Gastroesophageal sphincter (tissue), 4 donors: Measurements from ENCODE around the gene MYCBP2. TPM values are rescaled to one million over a fixed set of nuclear protein-coding genes. Genes with fewer than 3 reads are reported as not detected.

Source experiments
- ATAC-seq: fragments of 150-250 bp; one replicate; pipeline ENCODE4 v1.9.1; 2016; ENCODE audit warnings: mild to moderate bottlenecking, moderate library complexity
- H3K27ac ChIP-seq, 4 donors: fragments of 200-600 bp; sonication (generic) in 3 of 4; 1 replicate in 3 of 4; 2 replicates in 1 of 4; pipeline ENCODE4 v1.5.1; 2016 to 2019
- H3K27me3 ChIP-seq: fragments of 200-600 bp; sonication (generic); one replicate; pipeline ENCODE4 v1.5.1; 2019
- H3K36me3 ChIP-seq, 2 donors: fragments of 200-600 bp; sonication (generic); one replicate each; pipeline ENCODE4 v1.5.1; 2019; ENCODE audit warnings: control low read depth in 1 of 2
- H3K4me1 ChIP-seq, 3 donors: fragments of 200-600 bp; sonication (generic); 1 replicate in 2 of 3; 2 replicates in 1 of 3; pipeline ENCODE4 v1.5.1; 2016 to 2019; ENCODE audit warnings: control low read depth in 2 of 3
- H3K4me3 ChIP-seq, 2 donors: fragments of 200-600 bp; sonication (generic); one replicate each; pipeline ENCODE4 v1.5.1; 2019; ENCODE audit warnings: mild to moderate bottlenecking in 1 of 2, moderate library complexity in 1 of 2
- H3K9me3 ChIP-seq, 3 donors: fragments of 200-600 bp; sonication (generic); one replicate each; pipeline ENCODE4 v1.5.1; 2017 to 2019; ENCODE audit warnings: control low read depth in 2 of 3
- CTCF ChIP-seq, 4 experiments: fragments of 200-600 bp in 2 of 4; fragments of 450-650 bp in 2 of 4; sonication (generic) in 1 of 4; IDR thresholded peaks; one replicate each; pipeline ENCODE4 v1.5.1; 2017 to 2019; ENCODE audit warnings: antibody characterized with exemption in 4 of 4, mild to moderate bottlenecking in 2 of 4, moderate library complexity in 2 of 4
- EP300 ChIP-seq: sonication (generic); formaldehyde crosslinking; IDR thresholded peaks from one replicate; pipeline ENCODE4 v1.6.1; 2017; ENCODE audit warnings: antibody characterized with exemption, mild to moderate bottlenecking
- POLR2A ChIP-seq, 2 donors: fragments of 450-650 bp; IDR thresholded peaks; one replicate each; pipeline ENCODE4 v1.6.1; 2017; ENCODE audit warnings: antibody characterized with exemption in 2 of 2, mild to moderate bottlenecking in 2 of 2, moderate library complexity in 1 of 2
- POLR2AphosphoS5 ChIP-seq: sonication (generic); formaldehyde crosslinking; IDR thresholded peaks from one replicate; pipeline ENCODE4 v1.6.1; 2017; ENCODE audit warnings: antibody characterized with exemption
- WGBS, 2 donors: methylation state at CpG; one replicate each; pipeline ENCODE4 v1.1.5; 2018; ENCODE audit warnings: low coverage in 1 of 2; 5-methylcytosine and 5-hydroxymethylcytosine counted together
- total RNA-seq, 4 donors: library from RNA; depleted of rRNA; stranded (reverse); fragments of >200 nt; gene quantifications; one replicate each; pipeline ENCODE4 v1.1.0, GENCODE V29; 2016

Gene MYCBP2
- total RNA-seq, 4 donors from 2014 or later, result 116 to 148 (median 119) TPM

GRCh38 chr13:77065461-77066147 lies 261.3 kb downstream of the MYCBP2 start:
- Histone ChIP-seq H3K4me1 (no peaks in the 10 kb centered on the region), H3K27ac (no peak overlapping the region), H3K27me3 (no peaks in the 10 kb centered on the region), H3K36me3 (peaks cover 4 to 97% of the 10 kb centered on the region in 2 donors), H3K4me3 (no peak overlapping the region), H3K9me3 (no peaks in the 10 kb centered on the region)
- 60 to 78% methylated on average over 5 of the region's 5 CpGs for WGBS, 2 donors
- no peak for ATAC-seq
- TF ChIP-seq POLR2AphosphoS5 (no peak), POLR2A (IDR thresholded peaks at IDR 0.05) (no peak), CTCF (IDR thresholded peaks at IDR 0.05) (no peak), EP300 (no peak)

GRCh38 chr13:77062097-77062496 lies 264.8 kb downstream of the MYCBP2 start:
- Histone ChIP-seq H3K36me3 (peaks cover 4 to 95% of the 10 kb centered on the region in 2 donors), H3K27ac (no peak overlapping the region), H3K9me3 (no peaks in the 10 kb centered on the region), H3K4me1 (no peaks in the 10 kb centered on the region), H3K27me3 (no peaks in the 10 kb centered on the region), H3K4me3 (no peak overlapping the region)
- ATAC-seq, result no peak
- 94 to 100% methylated on average over 1 of the region's 1 CpG for WGBS, 2 donors
- no peak for TF ChIP-seq CTCF (IDR thresholded peaks at IDR 0.05)
- TF ChIP-seq POLR2A (IDR thresholded peaks at IDR 0.05), result no peak
- TF ChIP-seq POLR2AphosphoS5, result no peak
- no peak for TF ChIP-seq EP300

GRCh38 chr13:77061362-77061761 lies 265.5 kb downstream of the MYCBP2 start:
- Histone ChIP-seq H3K27ac (no peak overlapping the region), H3K4me3 (no peak overlapping the region), H3K9me3 (no peaks in the 10 kb centered on the region), H3K27me3 (no peaks in the 10 kb centered on the region), H3K36me3 (peaks cover 4 to 95% of the 10 kb centered on the region in 2 donors), H3K4me1 (no peaks in the 10 kb centered on the region)
- TF ChIP-seq POLR2A (IDR thresholded peaks at IDR 0.05), result no peak
- no peak for TF ChIP-seq CTCF (IDR thresholded peaks at IDR 0.05)
- no peak for TF ChIP-seq POLR2AphosphoS5
- no peak for TF ChIP-seq EP300
- ATAC-seq, result no peak
- 90 to 91% methylated on average over 2 of the region's 2 CpGs for WGBS, 2 donors

- Histone ChIP-seq H3K27ac (no peak overlapping the region), H3K36me3 (peaks cover 4 to 96% of the 10 kb centered on the region in 2 donors)
Observed at GRCh38 chr13:77056886-77057285, 270.0 kb downstream of the MYCBP2 start.

GRCh38 chr13:77056382-77056781 lies 270.5 kb downstream of the MYCBP2 start:
- peaks cover 4 to 96% of the 10 kb centered on the region in 2 donors for H3K36me3 ChIP-seq
- no peak overlapping the region for H3K27ac ChIP-seq
- no peak for ATAC-seq
- no peaks in the 10 kb centered on the region for H3K27me3 ChIP-seq
- TF ChIP-seq EP300, result no peak
- no peak for TF ChIP-seq CTCF (IDR thresholded peaks at IDR 0.05)
- no peak for TF ChIP-seq POLR2A (IDR thresholded peaks at IDR 0.05)
- no peak for TF ChIP-seq POLR2AphosphoS5
- H3K4me1 ChIP-seq, result no peaks in the 10 kb centered on the region
- no peaks in the 10 kb centered on the region for H3K9me3 ChIP-seq
- WGBS, 2 donors, result 60 to 61% methylated on average over 2 to 3 of the region's 3 CpGs
- no peak overlapping the region for H3K4me3 ChIP-seq

More at GRCh38 chr13:77056886-77057285, 270.0 kb downstream of the MYCBP2 start:
- H3K4me3 ChIP-seq, result no peak overlapping the region
- H3K27me3 ChIP-seq, result no peaks in the 10 kb centered on the region
- no peaks in the 10 kb centered on the region for H3K9me3 ChIP-seq
- ATAC-seq, result no peak
- H3K4me1 ChIP-seq, result no peaks in the 10 kb centered on the region
- TF ChIP-seq POLR2A (IDR thresholded peaks at IDR 0.05), result no peak
- TF ChIP-seq EP300, result no peak
- WGBS, 2 donors, result 89 to 94% methylated on average over 3 of the region's 3 CpGs
